HepG2 (cell line): Measurements from ENCODE around the gene SLC1A4. TPM values are rescaled to one million over a fixed set of nuclear protein-coding genes. Genes with fewer than 3 reads are reported as not detected.
A peak's percentile ranks its signal among the peaks of the same experiment; 100 is the strongest.

Experiments used
- CHCHD3 ChIP-seq: sonication (generic); formaldehyde crosslinking; IDR thresholded peaks from 2 replicates; pipeline ENCODE4 v1.8.0; 2022; ENCODE audit warnings: mild to moderate bottlenecking, missing genetic modification reagents, moderate library complexity
- GLI4 ChIP-seq: sonication (generic); formaldehyde crosslinking; IDR thresholded peaks from 2 replicates; pipeline ENCODE4 v1.5.1; 2020; ENCODE audit warnings: missing genetic modification reagents, mild to moderate bottlenecking, moderate library complexity, borderline replicate concordance
- NCOR1 ChIP-seq: fragments of 200-600 bp; sonication (generic); IDR thresholded peaks from 2 replicates; pipeline ENCODE4 v1.7.0; 2017; ENCODE audit warnings: antibody characterized with exemption, low read length, borderline replicate concordance
- PPARG ChIP-seq: conservative IDR thresholded peaks from 2 replicates; pipeline ENCODE4 v1.6.1; 2016; ENCODE audit warnings: missing biosample characterization, missing genetic modification reagents
- SAFB2 ChIP-seq: sonication (generic); formaldehyde crosslinking; IDR thresholded peaks from 2 replicates; pipeline ENCODE4 v1.5.1; 2020; ENCODE audit warnings: missing genetic modification reagents, low read depth, mild to moderate bottlenecking, borderline replicate concordance
- SUZ12 ChIP-seq: fragments of 150-350 bp; IDR thresholded peaks from 2 replicates; pipeline ENCODE4 v1.6.1; 2014; ENCODE audit warnings: low read depth, low read length
- TBL1XR1 ChIP-seq: fragments of 150-350 bp; IDR thresholded peaks from 2 replicates; pipeline ENCODE4 v1.6.1; 2014; ENCODE audit warnings: borderline replicate concordance, low read length; ENCODE audit not compliant: partially characterized antibody
- TCF7L2 ChIP-seq: IDR thresholded peaks from 2 replicates; pipeline ENCODE4 v1.6.1; 2011; ENCODE audit warnings: mild to moderate bottlenecking, low read depth, low read length, moderate library complexity
- TOE1 ChIP-seq: sonication (generic); formaldehyde crosslinking; IDR thresholded peaks from 2 replicates; pipeline ENCODE4 v1.4.0; 2020; ENCODE audit warnings: mild to moderate bottlenecking, missing genetic modification reagents
- ZBTB42 ChIP-seq: sonication (generic); formaldehyde crosslinking; IDR thresholded peaks from 2 replicates; pipeline ENCODE4 v1.5.0; 2020; ENCODE audit warnings: mild to moderate bottlenecking, missing genetic modification reagents
- ZC3H4 ChIP-seq: sonication (generic); formaldehyde crosslinking; IDR thresholded peaks from 2 replicates; pipeline ENCODE4 v1.4.0; 2020; ENCODE audit warnings: missing genetic modification reagents, borderline replicate concordance
- ZNF12 ChIP-seq: sonication (generic); formaldehyde crosslinking; IDR thresholded peaks from 2 replicates; pipeline ENCODE4 v1.5.0; 2020; ENCODE audit warnings: missing genetic modification reagents
- ZNF20 ChIP-seq: sonication (generic); formaldehyde crosslinking; IDR thresholded peaks from 2 replicates; pipeline ENCODE4 v1.4.0; 2020; ENCODE audit warnings: mild to moderate bottlenecking, moderate library complexity, missing genetic modification reagents
- ZNF430 ChIP-seq: sonication (generic); formaldehyde crosslinking; IDR thresholded peaks from 2 replicates; pipeline ENCODE4 v1.9.0; 2021; ENCODE audit warnings: mild to moderate bottlenecking, missing genetic modification reagents
- ZNF547 ChIP-seq: sonication (generic); formaldehyde crosslinking; IDR thresholded peaks from 2 replicates; pipeline ENCODE4 v1.5.1; 2020; ENCODE audit warnings: mild to moderate bottlenecking, missing genetic modification reagents
- ZNF891 ChIP-seq: sonication (generic); formaldehyde crosslinking; IDR thresholded peaks from 2 replicates; pipeline ENCODE4 v1.5.0; 2020; ENCODE audit warnings: mild to moderate bottlenecking, missing genetic modification reagents
- polyA plus RNA-seq, 8 experiments: library from polyadenylated mRNA; depleted of rRNA in 3 of 8; stranded (reverse) in 7 of 8; unstranded in 1 of 8; fragments of >200 nt; fragmentation: Illumina TruSeq in 4 of 8; extraction: Trizol in 4 of 8; gene quantifications; 2 replicates each; pipeline versions ENCODE4 v1.2.1 to v1.2.3, GENCODE V29; 2011 to 2016; ENCODE audit warnings: low read depth in 4 of 8, missing spikeins in 1 of 8, mixed read lengths in 1 of 8; ENCODE audit not compliant: insufficient read depth in 1 of 8
- total RNA-seq, 5 experiments: library from RNA; depleted of rRNA; stranded (reverse); fragments of >200 nt; fragmentation: Illumina TruSeq; extraction: Trizol; gene quantifications; 2 replicates each; pipeline ENCODE4 v1.2.3, GENCODE V29; 2016; ENCODE audit warnings: low read depth in 1 of 5
- TF ChIP-seq, protein P1 (sequence below): sonication (generic); formaldehyde crosslinking; IDR thresholded peaks from 2 replicates; pipeline ENCODE4 v1.4.0; 2020; ENCODE audit warnings: missing genetic modification reagents; ENCODE audit errors: not compliant biosample characterization
- TF ChIP-seq, protein P2 (sequence below): sonication (generic); formaldehyde crosslinking; IDR thresholded peaks from 2 replicates; pipeline ENCODE4 v1.8.0; 2022; ENCODE audit warnings: missing genetic modification reagents, mild to moderate bottlenecking, inconsistent platforms, borderline replicate concordance
- TF ChIP-seq, protein P3 (sequence below): sonication (generic); formaldehyde crosslinking; IDR thresholded peaks from 2 replicates; pipeline ENCODE4 v1.4.0; 2020; ENCODE audit warnings: mild to moderate bottlenecking, missing genetic modification reagents
- TF ChIP-seq, protein P4 (sequence below): IDR thresholded peaks from 2 replicates; pipeline ENCODE4 v1.6.1; 2016; ENCODE audit warnings: missing genetic modification reagents, missing compliant biosample characterization
- TF ChIP-seq, protein P5 (sequence below): sonication (generic); formaldehyde crosslinking; IDR thresholded peaks from 2 replicates; pipeline ENCODE4 v1.4.0; 2020; ENCODE audit warnings: missing genetic modification reagents

SLC1A4 gene
- total and polyA plus RNA-seq, 2 of the 13 experiments (the other 11 are each of a cell fraction or from before 2014, with no cell fraction given) = 21.0 to 39.6 TPM

DNA sequence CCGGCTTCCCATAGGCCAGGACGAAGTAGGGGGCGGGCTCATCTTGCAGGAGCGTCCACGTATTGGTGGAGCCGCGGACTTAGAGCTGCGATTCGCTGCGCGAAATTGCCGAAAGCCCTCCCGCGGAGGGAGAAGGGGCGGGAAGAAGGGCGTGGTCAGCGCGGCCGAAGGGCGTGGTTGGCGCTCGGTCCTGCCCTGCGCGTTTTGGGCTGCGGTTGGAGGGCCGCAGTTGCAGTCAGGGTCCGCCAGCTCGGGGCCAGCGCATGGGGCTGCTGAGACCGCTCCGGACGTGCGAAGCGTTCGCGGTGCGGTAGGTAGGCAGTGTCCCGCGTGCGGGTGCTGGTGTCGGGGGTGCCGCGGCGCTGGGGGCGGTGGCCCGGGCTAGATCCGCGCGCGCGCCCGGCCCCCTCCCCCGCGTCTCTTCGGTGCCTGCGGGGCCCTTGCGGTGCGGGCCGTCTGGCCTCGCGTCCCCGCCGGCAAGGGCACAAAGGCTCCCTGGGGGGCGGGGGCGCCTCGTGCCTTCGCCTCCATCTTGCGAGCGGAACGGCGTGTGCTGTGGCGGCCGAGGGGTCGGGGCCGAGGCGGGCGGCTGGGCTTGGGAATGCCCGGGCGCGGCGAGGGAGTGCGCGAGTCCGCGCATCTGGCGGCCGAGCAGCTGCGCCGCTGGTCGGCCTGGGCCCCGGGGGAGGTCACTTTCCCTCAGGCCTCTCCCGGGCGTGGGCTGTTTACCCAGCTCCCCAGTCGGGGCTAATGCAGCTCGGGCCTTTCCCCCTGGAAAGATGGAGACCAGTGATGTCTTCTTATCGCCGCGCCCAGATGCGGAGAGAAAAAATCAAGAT is 67.2 kb downstream of the SLC1A4 start, which contains the start of gene CEP68 (continued):
- TF ChIP-seq, protein P1, sequence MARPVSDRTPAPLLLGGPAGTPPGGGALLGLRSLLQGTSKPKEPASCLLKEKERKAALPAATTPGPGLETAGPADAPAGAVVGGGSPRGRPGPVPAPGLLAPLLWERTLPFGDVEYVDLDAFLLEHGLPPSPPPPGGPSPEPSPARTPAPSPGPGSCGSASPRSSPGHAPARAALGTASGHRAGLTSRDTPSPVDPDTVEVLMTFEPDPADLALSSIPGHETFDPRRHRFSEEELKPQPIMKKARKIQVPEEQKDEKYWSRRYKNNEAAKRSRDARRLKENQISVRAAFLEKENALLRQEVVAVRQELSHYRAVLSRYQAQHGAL = no peak
- TF ChIP-seq ZBTB42 (CRISPR knock-in tag) (peak; percentile 46; the same call in 1 of the 2 replicates), TBL1XR1 (no peak), ZNF891 (peak; percentile 86; the same call in 1 of the 2 replicates), NCOR1 (no peak; the same call in 1 of the 2 replicates), SUZ12 (no peak), SAFB2 (peak; percentile 99), ZNF12 (CRISPR knock-in tag) (no peak), ZNF430 (CRISPR knock-in tag) (0 out of 2 replicates have a peak, but pooled peaks have one; percentile 14), ZNF547 (CRISPR knock-in tag) (peak; percentile 98), CHCHD3 (peak; percentile 86; the same call in 1 of the 2 replicates), TCF7L2 (no peak), PPARG (CRISPR knock-in tag) (no peak; the same call in none of the 2 replicates), ZNF20 (CRISPR knock-in tag) (no peak), TOE1 (no peak), GLI4 (peak; percentile 90; the same call in 1 of the 2 replicates), ZC3H4 (no peak)
- TF ChIP-seq, protein P2, sequence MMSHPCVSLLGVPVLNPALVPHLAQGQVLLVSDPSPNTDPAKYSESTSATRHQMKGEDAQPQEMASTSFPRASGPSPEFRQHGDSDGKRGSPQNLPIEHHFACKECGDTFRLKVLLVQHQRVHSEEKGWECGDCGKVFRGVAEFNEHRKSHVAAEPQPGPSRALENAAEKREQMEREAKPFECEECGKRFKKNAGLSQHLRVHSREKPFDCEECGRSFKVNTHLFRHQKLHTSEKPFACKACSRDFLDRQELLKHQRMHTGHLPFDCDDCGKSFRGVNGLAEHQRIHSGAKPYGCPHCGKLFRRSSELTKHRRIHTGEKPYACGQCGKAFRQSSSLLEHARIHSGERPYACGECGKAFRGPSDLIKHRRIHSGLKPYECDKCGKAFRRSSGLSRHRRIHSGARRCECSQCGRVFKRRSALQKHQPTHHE = no peak; the same call in 1 of the 2 replicates
- TF ChIP-seq, protein P3, sequence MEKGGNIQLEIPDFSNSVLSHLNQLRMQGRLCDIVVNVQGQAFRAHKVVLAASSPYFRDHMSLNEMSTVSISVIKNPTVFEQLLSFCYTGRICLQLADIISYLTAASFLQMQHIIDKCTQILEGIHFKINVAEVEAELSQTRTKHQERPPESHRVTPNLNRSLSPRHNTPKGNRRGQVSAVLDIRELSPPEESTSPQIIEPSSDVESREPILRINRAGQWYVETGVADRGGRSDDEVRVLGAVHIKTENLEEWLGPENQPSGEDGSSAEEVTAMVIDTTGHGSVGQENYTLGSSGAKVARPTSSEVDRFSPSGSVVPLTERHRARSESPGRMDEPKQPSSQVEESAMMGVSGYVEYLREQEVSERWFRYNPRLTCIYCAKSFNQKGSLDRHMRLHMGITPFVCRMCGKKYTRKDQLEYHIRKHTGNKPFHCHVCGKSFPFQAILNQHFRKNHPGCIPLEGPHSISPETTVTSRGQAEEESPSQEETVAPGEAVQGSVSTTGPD (CRISPR knock-in tag) = no peak
- TF ChIP-seq, protein P4, sequence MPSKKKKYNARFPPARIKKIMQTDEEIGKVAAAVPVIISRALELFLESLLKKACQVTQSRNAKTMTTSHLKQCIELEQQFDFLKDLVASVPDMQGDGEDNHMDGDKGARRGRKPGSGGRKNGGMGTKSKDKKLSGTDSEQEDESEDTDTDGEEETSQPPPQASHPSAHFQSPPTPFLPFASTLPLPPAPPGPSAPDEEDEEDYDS (CRISPR knock-in tag) = peak; percentile 98
- TF ChIP-seq, protein P5, sequence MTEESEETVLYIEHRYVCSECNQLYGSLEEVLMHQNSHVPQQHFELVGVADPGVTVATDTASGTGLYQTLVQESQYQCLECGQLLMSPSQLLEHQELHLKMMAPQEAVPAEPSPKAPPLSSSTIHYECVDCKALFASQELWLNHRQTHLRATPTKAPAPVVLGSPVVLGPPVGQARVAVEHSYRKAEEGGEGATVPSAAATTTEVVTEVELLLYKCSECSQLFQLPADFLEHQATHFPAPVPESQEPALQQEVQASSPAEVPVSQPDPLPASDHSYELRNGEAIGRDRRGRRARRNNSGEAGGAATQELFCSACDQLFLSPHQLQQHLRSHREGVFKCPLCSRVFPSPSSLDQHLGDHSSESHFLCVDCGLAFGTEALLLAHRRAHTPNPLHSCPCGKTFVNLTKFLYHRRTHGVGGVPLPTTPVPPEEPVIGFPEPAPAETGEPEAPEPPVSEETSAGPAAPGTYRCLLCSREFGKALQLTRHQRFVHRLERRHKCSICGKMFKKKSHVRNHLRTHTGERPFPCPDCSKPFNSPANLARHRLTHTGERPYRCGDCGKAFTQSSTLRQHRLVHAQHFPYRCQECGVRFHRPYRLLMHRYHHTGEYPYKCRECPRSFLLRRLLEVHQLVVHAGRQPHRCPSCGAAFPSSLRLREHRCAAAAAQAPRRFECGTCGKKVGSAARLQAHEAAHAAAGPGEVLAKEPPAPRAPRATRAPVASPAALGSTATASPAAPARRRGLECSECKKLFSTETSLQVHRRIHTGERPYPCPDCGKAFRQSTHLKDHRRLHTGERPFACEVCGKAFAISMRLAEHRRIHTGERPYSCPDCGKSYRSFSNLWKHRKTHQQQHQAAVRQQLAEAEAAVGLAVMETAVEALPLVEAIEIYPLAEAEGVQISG (CRISPR knock-in tag) = peak; percentile 84
